SIG-M5 treated with dmso at 0.1 percent for 504 hours (cell line): ENCODE results near the gene CDH12.
A peak's percentile ranks its signal among the peaks of the same experiment; 100 is the strongest.

Experiments used
- DNase-seq: peaks from one replicate; lab custom pipeline; 2025; ENCODE audit not compliant: unreplicated experiment; lab: John Stamatoyannopoulos, UW

The CDH12 gene

DNA sequence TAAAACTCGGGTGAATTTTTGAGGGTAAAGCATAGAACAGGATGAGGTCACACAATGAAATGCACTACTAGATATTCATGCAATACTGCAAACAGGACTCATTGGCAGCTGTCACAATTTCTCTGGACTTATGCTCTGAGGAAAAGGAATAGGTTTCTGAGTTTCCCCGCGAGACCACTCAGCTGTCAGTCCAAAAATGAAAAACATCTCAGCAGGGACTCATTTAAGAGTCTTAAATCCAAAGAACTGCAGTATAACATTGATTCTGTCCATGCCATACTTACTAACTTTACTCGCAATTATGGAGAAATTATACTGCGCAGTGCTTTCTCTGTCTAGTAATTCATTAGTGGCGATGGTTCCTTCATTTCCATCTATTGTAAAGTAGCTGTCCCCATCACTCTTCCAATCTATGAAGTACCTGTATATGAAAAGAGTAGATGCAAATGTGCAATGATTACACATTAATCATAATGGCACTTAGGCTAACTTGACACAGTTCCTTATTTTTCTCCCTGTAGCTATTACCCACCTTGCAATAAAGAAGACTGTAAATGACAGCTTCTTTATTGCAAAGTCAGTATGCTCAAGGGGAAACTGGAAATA is 1070.0 kb downstream of the CDH12 start:
- DNase-seq: no peak

DNA sequence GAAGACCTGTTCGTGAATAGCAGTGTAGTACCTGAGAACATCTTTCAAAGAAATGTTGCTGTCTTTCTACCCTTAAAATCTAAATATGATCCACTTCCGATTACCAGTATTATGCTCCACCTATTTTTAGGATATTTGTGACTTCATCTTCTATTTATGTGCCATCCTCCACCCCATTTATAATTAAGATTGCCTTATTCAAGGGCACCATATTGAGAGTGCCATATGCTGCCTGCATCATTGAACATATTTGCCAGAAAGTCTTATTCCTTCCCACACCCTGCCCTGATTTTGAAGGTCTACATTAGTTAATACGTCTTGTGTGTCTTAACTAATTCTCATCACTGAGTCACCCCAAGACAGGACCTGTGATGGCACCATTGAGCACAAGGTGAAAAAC is 1076.7 kb downstream of the CDH12 start:
- no peak for DNase-seq

- no peak for DNase-seq
These were observed 1078.3 kb downstream of the CDH12 start for GRCh38 chr5:21774801-21775200.

DNA sequence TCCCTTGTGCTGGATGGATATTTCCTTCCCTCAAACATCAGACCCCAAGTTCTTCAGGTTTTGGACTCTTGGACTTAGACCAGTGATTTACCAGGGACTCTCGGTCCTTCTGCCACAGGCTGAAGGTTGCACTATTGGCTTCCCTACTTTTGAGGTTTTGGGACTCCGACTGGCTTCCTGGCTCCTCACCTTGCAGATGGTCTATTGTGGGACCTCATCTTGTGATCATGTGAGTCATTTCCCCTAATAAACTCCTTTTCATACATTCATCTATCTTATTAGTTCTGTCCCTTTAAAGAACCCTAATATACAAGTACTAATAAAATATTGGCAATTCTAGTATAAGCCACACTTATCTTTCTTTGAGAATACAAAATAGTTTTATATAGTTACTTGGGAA is 1078.9 kb downstream of the CDH12 start:
- no peak for DNase-seq

GRCh38 chr5:21773456-21773855 is 1079.7 kb downstream of the CDH12 start:
- no peak for DNase-seq

- DNase-seq: peak; percentile 84
These were observed 1087.7 kb downstream of the CDH12 start for GRCh38 chr5:21765406-21765805.

DNA sequence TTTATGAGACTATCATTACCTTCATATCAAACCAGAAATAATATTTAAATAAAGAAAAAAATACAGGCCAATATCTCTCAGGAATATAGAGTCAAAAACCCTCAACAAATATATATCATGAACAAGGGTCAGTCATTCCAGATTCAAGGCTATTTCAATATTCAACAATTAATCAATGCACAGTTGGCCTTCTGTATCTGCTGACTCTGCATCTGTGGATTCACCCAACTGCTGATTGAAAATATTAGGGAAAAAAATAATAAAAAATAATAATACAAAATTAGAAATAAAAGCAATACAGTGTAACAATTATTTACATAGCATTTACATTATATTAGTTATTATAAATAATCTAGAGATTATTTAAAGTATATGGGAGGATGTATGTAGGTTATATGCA is 1114.0 kb downstream of the CDH12 start:
- no peak for DNase-seq

DNA sequence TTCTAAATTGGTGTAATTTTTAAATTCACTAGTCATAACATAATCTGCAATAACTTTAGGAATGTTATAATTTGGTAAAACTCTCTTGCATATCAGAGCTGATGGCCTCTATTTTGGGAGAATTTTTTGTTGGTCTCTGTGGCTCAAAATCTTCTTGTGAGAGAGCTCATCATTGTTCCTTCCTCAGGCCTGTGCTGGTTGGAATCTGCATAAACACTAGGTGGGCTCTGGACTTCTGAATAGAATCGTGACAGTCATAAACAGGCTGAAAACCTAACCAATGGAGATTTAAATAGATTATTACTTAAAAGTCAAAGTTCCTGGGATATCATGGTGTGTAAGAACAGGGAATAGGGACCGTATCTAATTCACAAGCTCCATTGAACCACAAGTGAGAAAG is 1129.6 kb downstream of the CDH12 start:
- DNase-seq: no peak

DNA sequence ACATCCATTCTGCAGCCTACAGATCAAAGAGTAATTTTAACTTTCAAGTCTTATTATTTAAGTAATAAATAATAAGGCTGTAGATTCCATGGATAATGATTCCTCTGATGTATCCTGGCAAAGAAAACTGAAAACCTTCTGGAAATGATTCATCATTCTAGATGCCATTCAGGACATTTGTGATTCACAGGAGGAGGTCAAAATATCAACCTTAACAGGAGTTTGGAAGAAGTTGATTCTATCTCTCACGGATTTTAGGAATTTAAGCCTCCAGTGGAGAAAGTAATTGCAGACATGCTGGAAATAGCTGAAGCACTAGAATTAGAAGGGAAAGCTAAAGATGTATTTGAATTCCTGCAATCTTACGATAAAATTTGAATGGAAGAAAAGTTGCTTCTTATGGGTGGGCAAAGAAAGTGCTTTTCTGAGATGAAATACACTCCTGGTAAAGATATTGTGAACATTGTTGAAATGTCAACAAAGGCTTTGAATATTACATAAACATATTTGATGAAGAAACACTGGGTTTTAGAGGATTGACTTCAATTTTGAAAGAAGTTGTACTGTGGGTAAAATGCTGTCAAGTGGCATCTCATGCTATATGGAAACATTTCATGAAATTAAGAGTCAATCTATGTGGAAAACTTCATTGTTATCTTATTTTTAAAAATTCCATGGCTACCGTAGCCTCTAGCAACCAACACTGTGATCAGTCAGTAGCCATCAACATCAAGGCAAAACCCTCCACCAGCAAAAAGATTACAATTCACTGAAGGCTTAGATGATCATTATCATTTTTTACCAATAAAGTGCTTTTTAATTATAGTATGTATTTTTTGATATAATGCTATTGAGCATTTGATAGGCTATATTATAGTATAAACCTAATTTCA is 1141.0 kb downstream of the CDH12 start:
- DNase-seq: no peak

GRCh38 chr5:21709770-21710169 is 1143.4 kb downstream of the CDH12 start:
- peak; percentile 32 for DNase-seq

GRCh38 chr5:21704974-21705668 is 1148.0 kb downstream of the CDH12 start:
- no peak for DNase-seq

- DNase-seq: no peak
These were observed 1151.8 kb downstream of the CDH12 start for GRCh38 chr5:21701317-21701716.
